Prostate gland (tissue), 2 donors: Measurements from ENCODE around the gene GNPTAB.

Source experiments
- CTCF ChIP-seq, 4 experiments: fragments of 200-600 bp in 2 of 4; fragments of 450-650 bp in 2 of 4; sonication (generic) in 2 of 4; IDR thresholded peaks; 1 replicate in 3 of 4; 2 replicates in 1 of 4; pipeline ENCODE4 v1.5.1; 2016 to 2019; ENCODE audit warnings: antibody characterized with exemption in 4 of 4, mild to moderate bottlenecking in 2 of 4, moderate library complexity in 2 of 4
- POLR2AphosphoS5 ChIP-seq: sonication (generic); formaldehyde crosslinking; IDR thresholded peaks from one replicate; pipeline ENCODE4 v1.6.1; 2017; ENCODE audit warnings: antibody characterized with exemption

GRCh38 chr12:101700299-101700820, 130.4 kb downstream of the GNPTAB start:
- TF ChIP-seq CTCF (IDR thresholded peaks at IDR 0.05), result no peak
- TF ChIP-seq POLR2AphosphoS5, result no peak
